IPS-18c (cell line): Measurements from ENCODE around the gene OTOS.

Experiments used
- H3K4me3 ChIP-seq: 2 replicates; pipeline ENCODE4 v1.7.0; 2013; ENCODE audit warnings: low read depth, mild to moderate bottlenecking, low read length, moderate library complexity; ENCODE audit not compliant: insufficient read depth
- H3K9me3 ChIP-seq: one replicate; pipeline ENCODE4 v1.6.1; 2013; ENCODE audit warnings: mild to moderate bottlenecking, low read length, moderate library complexity; ENCODE audit not compliant: control insufficient read depth, insufficient read depth

The OTOS gene

DNA sequence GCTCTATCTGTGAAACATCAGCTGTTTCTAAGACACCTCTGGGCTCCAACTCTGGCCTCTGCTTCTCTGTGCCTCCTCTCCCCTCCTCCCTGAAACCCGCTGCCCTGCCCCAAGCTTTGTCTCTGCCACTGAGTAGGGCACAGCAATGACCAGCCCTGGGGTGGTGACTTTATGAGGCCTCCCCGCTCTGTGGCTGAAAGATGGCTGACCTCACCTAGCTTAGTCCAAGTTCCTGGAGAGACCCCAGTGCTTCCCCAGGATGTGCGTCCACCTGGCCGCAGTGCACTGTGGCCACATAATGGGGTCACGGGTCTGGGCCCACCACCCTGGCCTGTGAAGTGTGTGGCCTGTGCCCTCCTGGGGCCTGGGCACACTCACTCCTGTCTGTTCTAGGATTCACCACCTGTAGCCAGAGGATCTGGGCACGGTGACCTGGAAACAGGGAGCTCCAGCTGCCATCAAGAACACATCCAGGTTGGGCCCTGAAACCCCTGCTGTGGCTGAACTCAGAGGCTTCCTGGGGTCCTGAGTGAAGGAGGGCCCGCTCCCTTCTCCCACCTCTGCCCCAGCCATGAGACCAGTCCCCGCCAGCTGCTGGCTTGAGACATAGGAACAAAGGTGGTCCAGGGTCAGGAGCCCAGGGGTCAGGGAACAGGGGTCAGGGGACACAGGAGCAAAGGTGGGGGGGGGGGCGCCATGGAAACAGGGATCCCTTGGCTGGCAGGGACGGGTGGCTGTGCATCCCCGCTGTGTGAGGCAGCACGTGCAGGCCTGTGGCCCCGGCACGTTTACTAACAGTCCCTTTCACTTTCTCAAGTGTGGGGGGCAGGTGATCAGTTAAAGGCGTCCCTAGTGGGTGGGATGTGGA lies 29.3 kb upstream of the OTOS start:
- Histone ChIP-seq H3K9me3 (peaks cover 2% of the 10 kb centered on the region), H3K4me3 (no peak overlapping the region)

DNA sequence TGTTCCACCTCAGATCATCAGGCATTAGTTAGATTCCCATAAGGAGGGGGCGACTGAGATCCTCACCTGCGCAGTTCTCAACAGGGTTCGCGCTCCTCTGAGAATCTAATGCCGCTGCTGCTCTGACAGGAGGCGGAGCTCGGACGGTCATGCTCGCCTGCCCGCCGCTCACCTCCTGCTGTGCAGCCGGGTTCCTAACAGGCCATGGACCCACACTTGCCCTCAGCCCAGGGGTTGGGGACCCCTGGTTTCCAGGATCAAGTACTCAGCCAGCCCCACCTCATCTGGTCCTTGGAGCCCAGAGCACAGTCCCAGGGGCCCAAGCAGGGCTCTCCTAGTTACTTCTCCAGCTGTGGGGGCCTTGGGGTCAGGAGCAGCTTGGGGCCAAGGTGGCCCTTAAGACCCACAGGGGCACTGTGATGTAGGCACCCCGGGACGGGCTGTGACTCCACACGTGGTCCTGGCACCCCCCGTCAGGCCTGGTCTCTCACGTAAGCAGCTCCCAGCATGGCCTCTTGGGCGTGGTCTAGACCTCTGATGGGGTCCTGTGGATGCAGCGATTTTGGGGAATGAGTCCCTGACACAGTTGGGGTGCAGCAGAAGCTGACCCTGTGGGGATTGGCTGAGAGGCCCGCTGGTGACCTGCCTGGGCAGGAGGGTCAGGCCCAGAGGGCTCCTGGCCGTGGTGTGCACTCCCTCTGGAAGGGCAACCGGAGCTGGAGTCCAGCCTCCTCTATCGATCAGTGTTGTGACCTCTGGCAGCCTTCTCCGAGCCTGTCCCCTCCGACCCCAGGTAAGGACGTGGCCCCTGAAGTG lies 28.3 kb upstream of the OTOS start:
- Histone ChIP-seq H3K9me3 (peaks cover 2% of the 10 kb centered on the region), H3K4me3 (no peak overlapping the region)

DNA sequence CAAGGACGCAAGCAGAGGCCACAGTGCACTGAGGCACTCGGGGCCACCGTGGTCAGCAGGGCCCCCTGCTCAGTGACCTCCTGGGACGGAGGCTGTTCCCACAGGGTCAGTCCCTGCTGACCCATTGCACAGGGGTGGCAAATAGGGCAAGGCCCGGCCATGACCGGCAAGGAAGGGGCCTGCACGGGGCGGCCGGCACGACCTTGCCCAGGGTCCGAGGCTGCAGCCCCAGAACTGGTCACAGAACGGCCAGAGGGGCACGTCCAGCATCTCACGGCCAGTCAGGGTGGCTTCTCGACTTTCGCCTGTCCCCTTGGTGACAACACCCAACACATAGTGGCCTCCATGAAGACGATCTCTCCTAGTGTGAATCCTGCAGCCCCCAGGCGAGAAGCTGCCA lies 27.6 kb upstream of the OTOS start:
- H3K9me3 ChIP-seq: no peaks in the 10 kb centered on the region
- H3K4me3 ChIP-seq: no peak overlapping the region

DNA sequence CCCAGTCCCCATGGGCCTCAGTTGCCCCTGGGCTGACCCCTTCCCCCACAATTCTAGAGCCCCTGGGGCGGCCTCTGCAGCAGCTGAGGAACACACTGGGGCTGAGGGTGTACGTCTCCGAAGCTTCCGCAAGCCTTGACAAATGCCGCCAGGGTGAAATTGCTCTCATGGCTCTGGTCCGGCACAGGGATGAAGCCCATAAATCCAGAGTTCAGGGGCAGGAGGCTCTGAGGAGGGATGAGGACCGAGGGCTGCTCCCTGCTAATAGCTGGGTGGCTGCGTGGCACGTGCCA lies 27.1 kb upstream of the OTOS start:
- Histone ChIP-seq H3K4me3 (no peak overlapping the region), H3K9me3 (no peaks in the 10 kb centered on the region)

DNA sequence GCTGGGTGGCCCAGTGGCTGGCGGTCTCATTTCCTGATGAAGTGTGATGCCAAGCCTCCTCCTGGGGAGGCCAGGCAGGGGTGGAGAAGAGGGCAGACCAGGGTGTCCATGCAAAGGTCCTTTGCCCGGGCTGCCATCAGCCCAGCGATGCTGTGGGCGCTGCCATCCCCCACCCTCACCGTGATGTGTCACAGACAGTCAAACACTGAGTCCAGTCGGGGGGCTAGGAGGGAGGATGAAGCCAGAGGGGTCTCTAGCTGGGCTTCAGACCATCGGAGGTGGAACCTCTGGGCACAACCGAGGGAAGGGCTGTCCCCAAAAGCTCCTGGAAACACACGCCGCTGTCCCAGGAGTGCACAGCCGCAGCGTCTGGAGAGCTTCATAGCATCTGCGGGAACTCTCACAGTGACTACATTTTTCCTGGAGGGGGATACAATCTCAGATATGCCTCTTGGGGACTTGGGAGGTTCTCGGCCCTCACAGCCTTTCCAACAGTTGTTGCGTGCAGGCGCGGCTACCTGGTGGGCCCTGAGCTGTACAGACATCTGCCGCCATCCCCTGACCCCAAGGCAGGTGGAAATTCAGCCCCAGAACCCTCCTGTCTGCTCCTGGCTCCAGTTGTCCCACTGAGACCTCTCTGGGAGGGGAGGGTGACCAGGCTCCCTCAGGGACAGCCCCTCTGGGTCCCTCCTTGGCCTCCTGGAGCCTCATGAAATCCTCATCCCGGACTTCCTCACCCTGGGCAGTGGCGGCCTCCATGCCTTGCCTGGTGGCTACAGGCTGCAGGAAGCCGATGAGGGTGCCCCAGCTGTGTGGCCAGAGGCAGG lies 26.5 kb upstream of the OTOS start:
- Histone ChIP-seq H3K4me3 (no peak overlapping the region), H3K9me3 (peaks cover 2% of the 10 kb centered on the region)

DNA sequence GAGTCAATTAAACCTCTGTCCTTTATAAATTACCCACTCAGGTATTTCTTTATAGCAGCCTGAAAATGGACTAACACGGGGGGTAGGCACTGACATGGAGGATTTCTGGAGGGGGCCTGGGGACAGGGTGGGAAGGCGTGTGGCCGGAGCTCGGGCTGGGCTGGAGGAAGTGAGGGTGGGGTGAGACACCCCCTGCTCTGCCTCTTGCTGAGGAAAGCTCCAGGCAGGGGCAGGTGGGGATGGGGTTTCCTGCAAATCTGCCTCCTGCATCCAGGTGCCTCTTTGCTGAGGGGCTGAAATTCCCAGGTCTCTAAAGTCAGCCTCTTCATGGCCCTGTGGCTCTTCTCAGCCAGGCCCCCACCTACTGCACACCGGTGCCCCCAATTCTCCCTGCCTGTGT lies 25.7 kb upstream of the OTOS start:
- H3K9me3 ChIP-seq: peaks cover 2% of the 10 kb centered on the region
- no peak overlapping the region for H3K4me3 ChIP-seq

DNA sequence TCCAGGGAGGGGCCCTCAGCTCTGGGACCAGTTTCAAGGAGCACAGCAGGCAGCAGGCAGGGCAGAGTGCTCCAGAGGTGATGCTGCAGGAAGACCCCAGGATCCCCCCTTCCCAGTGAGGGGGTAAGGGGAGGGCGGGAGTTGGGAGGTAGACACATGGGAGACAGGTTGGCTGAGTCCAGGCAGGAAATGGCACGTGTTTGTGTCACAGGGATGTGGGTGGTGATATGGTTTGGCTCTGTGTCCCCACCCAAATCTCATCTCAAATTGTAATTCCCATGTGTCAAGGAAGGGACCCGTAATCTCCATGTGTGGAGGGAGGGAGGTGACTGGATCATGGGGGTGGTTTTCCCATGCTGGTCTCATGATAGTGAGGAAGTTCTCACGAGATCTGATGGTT lies 25.2 kb upstream of the OTOS start:
- no peak overlapping the region for H3K4me3 ChIP-seq
- peaks cover 2% of the 10 kb centered on the region for H3K9me3 ChIP-seq

DNA sequence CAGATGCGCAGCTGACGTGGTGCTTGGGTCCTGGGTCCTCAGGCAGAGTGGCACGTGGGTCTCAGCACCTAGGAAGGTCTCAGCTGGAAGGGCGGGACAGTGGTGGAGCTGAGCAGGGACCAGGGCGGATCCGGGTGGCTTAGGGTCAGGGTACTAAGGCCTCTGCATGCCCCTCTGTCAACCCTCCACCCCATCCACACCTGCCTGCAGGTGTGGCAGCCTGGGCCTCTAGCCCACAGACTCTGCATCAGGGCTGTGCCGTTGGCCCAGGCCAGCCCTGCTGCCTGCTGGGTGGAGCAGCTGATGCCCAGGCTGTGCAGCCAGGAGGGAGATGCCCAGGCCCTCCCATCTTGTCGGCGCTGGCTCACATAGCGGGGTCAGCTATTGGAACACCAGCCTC lies 24.6 kb upstream of the OTOS start:
- peaks cover 2% of the 10 kb centered on the region for H3K9me3 ChIP-seq
- H3K4me3 ChIP-seq: no peak overlapping the region

DNA sequence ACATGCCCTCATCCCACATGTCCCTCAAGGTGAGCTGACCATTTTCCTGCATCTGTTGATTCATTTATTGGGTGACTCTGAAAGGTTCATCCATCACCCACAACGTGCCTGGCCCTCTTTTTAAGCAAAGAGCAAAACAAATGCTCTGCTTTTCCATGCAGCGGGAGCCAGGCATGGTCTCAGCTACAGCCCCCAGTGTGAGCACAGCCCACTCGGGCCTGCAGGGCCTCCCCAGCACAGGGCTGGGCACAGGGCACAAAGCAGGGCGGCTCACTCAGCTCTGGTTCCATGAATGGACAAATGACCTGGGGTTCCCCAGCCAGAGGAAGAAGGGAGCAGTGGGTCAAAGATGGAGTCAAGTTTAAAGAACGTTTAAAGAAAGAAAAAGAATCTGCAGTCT lies 24.1 kb upstream of the OTOS start:
- Histone ChIP-seq H3K4me3 (no peak overlapping the region), H3K9me3 (peaks cover 2% of the 10 kb centered on the region)

DNA sequence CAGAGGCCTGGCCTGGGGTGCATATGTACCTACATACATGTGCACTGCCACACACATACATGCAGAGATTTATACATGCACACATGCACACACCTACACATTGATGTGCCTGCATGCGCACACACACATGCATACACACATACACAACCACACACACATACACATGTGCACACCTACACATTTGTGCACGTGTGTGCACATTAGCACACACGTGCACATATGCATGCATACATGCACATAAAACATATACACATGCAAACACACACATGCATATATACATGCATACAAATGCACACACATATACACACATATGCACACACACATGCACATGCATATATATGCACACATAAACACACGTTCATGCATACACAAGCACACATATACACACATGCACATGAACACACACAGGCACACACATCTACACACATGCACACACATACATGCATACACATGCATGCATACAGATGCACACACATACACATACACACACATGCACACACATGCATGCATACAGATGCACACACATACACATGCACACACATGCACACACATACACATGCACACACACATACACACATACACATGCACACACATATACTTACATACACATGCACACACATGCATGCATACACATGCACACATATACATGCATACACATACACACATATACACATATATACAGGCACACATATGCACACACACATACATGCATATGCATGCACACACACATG lies 23.6 kb upstream of the OTOS start:
- Histone ChIP-seq H3K4me3 (no peak overlapping the region), H3K9me3 (peaks cover 2% of the 10 kb centered on the region)

DNA sequence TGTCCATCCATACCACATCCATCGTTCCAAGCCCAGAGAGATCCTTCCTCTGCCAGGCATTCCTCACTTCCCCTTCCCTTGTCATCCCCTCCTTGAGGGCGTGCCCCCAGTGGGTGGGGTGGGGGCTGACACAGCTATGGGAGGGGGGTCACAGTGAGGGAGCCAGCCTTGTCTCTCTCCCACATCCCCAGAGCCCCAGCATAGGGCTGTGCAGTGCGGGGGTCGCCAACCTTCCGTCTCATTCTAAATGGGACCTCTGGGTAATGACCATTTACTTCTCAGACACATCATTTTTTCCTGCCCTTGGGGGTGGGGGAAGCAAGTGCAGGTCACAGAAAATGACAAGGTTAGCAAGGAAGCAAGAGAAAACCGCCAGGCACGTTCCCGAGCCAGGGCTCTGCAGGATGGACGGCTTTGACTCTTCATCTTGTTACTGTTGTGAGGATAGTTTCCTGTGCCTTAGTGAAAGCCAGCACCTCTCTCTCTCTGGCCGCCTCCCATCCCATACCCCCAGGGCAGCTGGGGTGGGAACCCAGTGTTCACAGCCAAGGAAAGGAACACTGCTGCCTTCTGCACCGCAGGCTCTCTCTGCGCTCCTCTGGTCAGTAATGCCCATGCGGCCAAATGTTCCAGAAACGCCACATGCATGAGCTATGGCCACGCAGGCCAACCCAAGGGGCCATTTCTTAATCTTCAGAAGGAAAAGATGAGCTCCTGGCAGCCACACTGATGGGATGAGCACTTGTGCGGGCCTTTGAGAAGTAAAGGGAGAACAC lies 22.7 kb upstream of the OTOS start:
- H3K4me3 ChIP-seq: no peak overlapping the region
- peaks cover 2% of the 10 kb centered on the region for H3K9me3 ChIP-seq

DNA sequence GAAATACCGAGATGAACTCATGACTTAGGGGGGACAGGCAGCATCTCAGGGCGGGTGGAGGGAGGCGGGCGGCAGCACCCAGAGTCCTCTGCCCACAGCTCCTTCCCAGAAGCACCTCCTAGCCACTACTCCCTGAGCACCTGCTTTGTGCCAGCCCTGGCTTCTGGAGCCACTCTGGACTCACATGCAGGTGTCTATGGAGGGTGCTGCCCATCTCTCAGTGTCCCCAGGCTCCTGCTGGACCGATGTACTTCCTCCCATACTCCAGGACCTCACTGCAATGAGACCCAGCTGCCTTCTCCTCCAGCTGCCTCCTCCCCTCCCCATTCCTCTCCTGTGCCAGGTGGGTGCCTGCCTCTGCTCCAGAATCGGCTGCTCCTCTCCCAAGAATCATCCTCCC lies 22.1 kb upstream of the OTOS start:
- Histone ChIP-seq H3K9me3 (peaks cover 2% of the 10 kb centered on the region), H3K4me3 (no peak overlapping the region)

DNA sequence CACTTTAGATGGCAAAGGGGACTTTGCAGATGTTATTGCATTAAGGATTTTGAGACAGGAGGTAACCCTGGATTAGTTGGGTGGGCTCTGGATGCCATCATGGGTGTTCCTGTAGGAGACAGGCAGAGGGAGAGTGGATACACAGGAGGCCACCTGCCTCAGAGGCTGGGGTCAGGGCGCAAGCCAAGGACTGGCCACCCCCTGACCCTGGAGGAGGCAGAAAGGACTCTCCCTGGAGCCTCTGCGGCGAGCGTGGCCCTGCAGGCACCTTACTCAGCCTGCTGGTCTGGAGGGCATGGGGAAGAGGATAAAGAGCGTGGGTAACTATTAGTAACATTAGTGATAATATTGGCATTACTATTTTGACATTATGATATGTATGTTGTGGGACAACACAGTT lies 21.6 kb upstream of the OTOS start:
- H3K9me3 ChIP-seq: peaks cover 2% of the 10 kb centered on the region
- H3K4me3 ChIP-seq: no peak overlapping the region

DNA sequence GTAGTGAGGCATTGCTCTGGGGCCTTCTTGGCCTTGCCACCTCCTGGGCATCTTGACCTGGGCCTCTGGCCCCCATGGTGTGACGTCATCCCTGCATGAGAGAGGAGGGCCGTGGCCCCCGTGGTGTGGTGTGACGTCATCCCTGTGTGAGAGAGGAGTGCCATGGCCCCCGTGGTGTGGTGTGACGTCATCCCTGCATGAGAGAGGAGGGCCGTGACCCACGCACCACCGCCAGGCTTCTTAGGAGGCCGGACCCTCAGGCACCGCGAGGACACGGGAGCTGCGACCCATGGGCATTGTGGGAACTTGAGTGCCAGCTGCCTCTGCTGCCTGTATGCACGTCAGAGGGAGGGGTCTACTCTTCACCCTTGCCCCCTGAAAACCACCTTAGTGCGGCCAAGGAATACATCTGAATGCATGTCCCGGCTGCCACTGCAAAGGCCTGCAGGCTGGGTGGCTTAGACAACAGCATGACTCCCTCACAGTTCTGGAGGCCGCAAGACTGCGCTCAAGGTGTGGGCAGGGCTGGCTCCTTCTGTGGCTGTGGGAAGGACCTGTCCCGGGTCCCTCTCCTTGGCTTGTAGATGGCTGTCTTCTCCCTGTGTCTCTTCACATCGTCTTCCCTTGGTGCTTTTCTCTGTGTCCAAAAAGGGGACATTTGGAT lies 20.8 kb upstream of the OTOS start:
- Histone ChIP-seq H3K4me3 (no peak overlapping the region), H3K9me3 (peaks cover 2% of the 10 kb centered on the region)

DNA sequence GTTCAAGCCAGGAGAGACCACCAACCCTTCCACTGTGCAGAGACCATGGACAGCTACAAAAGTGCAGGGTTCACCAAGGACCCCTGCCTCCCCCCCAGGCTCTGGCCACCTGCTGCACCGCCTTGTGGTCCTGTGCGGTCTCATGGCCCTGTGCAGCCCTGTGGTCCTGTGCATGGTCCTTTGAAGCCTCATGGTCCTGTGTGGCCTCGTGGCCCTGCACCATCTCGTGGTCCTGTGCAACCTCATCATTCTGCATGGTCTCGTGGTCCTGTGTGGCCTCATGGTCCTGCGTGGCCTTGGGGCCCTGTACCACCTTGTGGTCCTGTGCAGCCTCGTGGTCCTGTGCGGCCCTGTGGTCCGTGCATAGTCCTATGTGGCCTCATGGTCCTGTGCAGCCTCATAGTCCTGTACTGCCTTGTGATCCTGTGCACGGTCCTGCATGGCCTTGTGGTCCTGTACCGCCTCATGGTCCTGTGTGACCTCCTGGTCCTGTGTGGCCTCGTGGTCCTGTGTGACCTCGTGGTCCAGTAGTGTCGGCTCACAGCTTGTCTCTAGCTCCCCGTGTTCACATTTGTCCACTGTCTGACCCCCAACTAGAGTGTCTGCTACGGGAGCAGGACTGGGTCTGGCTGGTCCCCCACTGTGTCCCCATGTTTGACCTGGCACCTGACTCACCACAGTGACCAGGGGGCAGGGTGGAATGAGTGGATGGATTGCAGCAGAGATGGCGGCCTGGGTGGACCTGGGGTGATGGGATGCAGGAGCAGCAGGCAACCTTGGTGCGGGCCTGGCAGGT lies 20.0 kb upstream of the OTOS start:
- Histone ChIP-seq H3K9me3 (peaks cover 2% of the 10 kb centered on the region), H3K4me3 (no peak overlapping the region)
